Central memory CD4-positive, alpha-beta T cell (primary cell): Measurements from ENCODE around the gene RFPL1.
A peak's percentile ranks its signal among the peaks of the same experiment; 100 is the strongest.

Source experiments
- DNase-seq: peaks from one replicate; pipeline ENCODE4 v3.0.0; 2022

Gene RFPL1

DNA sequence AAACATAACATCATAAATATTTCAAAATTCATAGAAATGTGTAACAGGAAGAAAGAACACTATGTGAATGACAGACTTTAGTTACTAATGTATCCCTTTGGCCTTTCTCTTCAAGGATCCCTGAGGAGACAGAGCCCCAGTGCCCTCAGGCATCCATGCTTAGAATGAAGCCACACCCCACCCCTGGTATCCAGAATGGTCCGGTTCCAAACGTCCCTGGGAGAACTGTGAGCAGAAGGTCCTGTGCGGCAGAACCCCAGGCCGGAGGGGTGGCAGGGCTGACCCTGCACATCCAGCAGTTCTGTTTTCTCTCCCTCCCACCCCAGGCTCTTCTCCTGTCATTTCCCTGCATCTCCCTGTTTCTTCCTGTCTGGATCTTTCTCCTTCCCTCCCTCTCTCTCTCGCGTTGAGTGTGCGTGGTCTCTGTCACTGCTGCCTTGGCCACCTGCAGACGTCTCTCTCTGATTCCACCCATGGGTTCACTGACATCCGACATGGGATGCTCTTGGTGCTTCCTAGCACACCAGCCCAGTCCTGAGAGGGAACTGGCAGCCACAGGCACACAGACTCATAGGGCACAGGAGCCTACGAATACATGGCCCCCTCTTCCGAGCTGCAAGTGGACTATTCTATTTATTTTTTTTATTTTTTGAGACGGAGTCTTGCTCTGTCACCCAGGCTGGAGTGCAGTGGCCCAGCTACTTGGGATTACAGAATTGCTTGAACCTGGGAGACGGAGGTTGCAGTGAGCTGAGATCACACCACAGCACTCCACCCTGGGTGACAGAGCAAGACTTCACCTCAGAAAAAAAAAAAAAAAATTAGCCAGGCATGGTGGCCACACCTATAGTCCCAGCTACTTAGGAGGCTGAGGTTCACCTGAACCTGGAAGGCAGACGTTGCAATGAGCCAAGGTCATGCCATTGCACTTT is 5.7 kb downstream of the RFPL1 start:
- DNase-seq, result no peak

DNA sequence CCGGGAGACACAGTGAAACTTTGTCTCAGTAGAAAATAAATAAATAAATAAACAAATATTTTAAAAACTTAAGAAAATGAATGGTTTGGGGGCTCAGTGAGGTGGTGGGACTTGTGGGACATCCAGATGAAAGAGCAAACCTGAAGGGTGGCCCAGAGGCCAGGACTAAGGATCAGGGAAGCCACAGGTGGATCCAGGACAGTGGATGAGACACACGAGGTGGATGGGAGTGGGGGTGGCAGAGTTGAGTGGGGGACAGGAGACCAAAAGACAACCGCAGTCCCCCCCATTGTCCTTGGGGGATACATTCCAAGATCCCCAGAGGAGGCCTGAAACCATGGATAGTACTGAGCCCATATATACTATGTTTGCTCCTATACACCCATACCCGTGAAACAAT is 7.1 kb downstream of the RFPL1 start:
- DNase-seq, result no peak

DNA sequence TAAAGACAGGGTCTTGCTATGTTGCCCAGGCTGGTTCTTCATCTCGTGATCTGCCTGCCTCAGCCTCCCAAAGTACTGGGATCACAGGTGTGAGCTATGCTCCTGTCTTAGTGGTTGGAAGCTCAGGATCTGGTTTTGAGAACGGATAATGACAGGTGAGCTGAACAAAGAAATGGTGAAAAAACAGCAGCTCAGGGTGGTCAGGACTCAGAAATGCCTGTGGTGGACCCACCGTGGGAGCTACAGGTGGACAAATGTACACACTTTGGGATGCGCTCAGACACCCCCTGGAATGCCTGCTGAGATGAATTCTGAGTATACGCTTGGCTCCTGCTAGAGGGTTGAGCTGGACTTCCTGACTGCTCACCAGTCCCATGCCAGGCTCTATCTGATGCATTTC is 9.5 kb downstream of the RFPL1 start:
- no peak for DNase-seq

- no peak for DNase-seq
These were observed 11.0 kb downstream of the RFPL1 start for GRCh38 chr22:29449296-29449875.

- no peak for DNase-seq
These were observed 11.8 kb downstream of the RFPL1 start for GRCh38 chr22:29450222-29450621.

DNA sequence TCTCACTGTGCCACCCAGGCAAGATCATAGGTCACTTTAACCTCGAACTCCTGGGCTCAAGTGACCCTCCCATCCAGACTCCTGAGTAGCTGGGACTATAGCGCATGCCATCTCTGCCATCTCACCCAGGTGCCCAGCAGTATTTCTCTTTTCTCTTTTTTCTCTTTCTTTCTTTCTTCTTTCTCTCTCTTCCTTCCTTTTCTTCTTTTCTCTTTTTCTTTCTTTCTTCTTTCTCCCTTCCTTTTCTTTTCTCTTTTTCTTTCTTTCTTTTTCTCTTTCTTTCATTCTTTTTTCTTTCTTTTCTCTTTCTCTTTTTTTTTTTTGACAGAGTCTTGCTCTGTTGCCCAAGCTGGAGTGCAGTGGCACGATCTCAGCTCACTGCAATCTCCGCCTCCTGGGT is 13.5 kb downstream of the RFPL1 start:
- no peak for DNase-seq

GRCh38 chr22:29454276-29454675 is 15.9 kb downstream of the RFPL1 start:
- no peak for DNase-seq

DNA sequence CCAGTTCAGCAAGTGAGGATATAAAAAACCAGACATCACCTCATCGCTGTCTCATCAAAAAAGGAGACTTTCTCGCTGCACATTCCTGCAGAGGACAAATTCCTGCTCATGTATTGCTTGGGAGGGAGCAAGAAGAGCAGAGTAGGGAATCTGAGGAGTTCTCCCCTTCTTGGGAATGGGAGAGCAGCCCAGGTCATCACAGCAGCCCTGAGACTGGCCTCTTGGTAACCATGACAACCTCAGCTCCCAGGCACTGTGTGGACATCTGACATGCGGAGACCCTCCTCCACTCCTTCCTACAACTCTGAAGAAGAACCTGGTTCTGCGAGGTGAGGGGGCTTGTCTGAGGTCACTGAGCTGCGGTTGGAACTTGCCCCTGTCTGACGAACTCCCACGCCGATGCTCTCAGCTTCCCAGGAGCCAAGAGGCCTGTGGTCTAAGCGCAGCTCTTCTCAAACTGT is 17.9 kb downstream of the RFPL1 start:
- DNase-seq, result no peak

GRCh38 chr22:29457730-29458129 is 19.3 kb downstream of the RFPL1 start:
- DNase-seq, result no peak

- no peak for DNase-seq
These were observed 20.2 kb downstream of the RFPL1 start for GRCh38 chr22:29458551-29458950.

DNA sequence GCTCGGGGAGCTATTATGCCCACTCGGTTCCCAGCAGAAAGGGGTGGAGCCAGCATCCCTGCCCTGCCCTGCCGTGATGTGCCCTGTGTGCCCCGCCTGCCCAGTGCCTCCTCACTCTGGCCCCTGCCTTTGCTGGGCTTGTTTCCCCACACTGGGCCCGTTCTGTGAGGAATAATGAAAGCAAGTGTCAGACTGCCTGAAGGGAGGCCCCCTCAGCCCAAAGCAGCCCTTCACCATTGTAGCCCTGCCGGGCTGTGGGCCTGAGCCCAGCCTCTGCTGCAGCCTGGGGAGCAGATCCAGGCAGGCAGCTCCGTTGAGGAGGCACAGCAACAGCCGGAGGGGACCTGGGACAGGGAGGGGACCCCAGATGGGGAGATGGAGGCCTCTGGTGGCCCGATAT is 21.4 kb downstream of the RFPL1 start:
- DNase-seq, result no peak

- no peak for DNase-seq
These were observed 22.9 kb downstream of the RFPL1 start for GRCh38 chr22:29461263-29461662.

DNA sequence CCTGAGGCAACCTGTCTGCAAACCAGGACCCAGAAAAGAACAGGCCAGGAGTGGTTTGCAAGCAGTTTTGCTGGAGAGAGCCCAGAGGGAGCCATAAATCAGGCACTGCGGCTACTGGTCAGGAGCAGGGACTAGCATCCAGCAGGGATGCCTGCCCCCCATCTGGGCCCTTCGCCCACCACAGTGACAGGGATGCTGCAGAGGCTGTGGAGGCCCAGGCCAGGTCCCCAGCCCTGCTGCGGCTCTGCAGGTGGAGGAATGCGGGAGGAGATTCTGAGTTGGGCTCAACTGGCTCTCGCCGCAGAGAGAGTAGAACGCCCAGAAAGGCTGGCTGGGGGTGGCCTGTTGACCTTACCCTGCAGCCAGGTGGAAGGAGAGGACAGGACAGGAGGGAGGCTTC is 25.2 kb downstream of the RFPL1 start:
- DNase-seq, result no peak

- DNase-seq, result no peak
These were observed 26.2 kb downstream of the RFPL1 start for GRCh38 chr22:29464581-29464980.

- DNase-seq, result no peak
These were observed 31.4 kb downstream of the RFPL1 start for GRCh38 chr22:29469755-29470154.

DNA sequence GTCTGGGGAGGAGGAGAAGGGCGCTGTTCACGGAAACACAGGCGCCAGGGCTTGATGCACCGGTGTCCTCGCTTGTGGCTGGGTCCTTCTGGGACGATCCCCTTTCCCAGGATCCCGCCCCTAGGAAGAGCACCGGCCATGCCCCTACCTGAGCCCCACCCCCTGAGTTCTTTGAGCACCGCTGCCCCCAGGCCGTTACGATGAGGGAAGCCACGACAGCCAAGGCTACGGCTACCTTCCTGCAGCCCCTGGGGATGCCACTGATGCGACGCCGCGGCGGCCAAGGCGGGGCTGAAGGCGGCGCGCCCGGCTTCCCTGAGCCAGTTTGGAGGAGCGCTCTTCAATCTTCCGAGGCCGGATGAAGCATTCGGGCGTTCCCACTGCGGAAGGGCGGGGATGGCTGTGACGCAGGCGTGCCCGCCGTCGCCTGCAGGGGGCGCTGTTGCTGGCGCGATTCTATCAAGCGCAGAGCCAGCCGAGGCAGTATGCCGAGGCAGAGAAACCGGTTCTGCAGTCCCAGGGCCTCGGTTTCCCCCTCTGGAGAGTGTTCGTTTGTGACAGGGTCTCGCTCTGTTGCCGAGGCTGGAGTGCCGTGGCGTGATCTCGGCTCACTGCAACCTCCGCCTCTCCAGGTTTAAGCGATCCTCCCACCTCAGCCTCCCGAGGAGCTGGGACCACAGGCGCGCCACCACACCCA is 31.9 kb downstream of the RFPL1 start:
- DNase-seq, result peak; percentile 66

GRCh38 chr22:29473001-29473400 is 34.6 kb downstream of the RFPL1 start:
- no peak for DNase-seq

DNA sequence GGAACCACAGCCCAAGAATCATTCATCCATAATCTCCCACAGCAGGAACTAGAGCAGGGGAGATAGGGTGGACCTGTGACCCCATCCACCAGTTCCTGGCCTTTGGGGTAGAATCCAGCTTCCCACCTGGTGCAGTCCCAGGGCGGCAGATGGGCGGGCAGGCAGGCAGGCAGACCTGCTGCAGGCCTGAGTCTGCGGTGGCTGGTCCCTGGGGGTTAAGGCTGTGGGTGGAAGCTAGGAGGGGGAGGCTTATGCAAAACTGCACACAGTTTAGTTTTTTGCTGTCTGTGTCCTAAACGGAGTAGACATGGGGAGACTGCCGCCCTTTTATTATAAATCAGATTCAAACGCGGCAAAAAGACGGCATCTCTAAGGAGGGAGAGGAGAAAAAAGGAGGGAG is 37.2 kb downstream of the RFPL1 start:
- no peak for DNase-seq

DNA sequence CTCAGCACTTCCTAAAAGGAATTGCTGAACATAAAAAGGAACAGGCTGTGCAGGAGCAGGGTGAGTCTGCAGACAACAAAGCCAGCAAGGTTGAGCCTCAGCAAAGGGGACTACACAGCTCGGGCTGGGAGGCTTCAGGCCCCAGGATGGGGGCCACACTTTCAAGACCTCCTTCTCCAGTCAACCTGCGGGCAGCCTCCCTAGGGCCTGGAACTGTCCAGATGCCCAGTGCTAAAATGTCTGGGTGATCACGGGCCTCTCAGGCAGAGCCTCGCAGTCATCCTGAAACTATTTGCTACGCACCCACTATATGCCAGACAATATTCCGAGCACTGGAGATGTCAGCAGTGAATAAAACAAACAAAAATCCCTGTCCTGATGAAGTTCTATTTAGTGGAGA is 37.7 kb downstream of the RFPL1 start:
- DNase-seq, result no peak

DNA sequence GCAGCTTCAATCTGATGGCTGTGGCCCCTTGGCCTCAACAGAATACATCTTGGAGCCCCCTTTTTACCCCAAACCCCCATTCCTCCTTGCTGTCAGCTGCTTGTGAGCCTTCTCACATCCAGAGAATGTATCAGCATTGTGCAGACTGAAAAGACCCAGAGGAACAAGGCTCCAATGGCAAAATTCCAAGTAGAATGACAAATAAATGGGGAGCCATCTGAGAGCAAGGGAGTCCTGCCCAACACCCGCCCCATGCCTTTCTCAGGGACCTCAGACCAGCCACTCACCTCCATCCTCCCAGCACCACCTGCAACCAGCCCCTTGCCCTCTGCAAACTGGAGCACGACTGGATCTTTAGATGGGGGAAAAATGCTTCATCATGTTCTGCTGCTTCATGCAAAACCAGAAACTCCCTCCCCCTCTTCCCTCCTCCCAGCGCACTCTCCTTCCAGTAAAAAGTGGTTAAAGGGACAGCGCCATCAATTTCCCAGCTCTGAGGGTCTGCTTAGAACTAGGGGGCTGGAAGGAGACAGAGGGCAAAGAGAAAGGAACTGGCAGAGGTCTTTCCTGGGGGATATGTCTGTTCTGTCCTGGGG is 39.4 kb downstream of the RFPL1 start:
- no peak for DNase-seq

DNA sequence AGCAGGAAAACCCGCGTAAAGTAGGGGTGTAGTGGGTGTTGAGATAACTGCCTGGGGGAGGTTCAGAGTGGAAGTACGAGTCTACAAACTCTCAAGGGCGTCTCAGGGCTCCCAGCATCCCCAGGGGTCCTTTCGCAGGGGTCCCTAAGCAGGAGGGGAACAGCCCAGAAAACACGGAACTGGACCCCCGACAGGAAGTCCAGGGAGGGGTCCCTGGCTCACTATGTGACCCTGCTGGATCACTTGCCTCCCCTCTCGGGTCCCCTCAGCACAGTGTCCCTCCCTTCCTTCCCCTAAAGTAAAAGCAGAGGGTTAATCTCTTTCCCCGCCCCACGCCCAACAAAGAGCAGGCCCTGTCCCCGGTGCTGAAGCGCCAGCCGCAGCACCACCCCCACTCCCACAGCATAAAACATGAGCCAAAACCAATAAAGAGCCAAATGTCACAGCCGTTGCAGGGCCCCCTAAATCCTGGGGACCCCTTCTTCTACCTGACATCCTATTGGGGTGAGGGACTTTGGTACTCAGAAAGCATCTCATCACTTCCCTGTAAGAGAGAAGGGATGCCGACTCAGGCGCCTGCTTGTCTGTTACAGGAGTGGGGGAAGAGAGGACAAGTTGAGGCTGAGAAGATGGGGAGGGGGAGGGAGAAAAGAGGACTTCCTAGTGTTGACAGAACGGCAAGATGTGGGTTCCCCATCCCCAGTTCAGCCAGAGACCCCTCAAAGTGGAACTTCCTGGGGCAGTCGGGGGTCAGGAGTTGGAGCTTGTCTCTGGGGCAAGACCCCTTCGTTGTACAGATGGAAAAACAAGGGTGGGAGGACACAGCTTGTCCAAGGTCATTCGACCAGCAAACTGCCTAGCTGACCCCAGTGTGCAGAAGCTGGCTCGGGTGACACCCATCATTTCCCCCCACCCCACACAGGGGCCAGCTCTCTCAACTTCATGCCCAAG is 40.2 kb downstream of the RFPL1 start:
- peak; percentile 12 for DNase-seq
